DMS53 treated with DMSO at 0.1 percent for 48 hours (cell line): Measurements from ENCODE around the gene AGBL1.

ENCODE experiments used
- DNase-seq: peaks from one replicate; lab custom pipeline; 2025; ENCODE audit not compliant: unreplicated experiment; lab: John Stamatoyannopoulos, UW

The AGBL1 gene

GRCh38 chr15:86776145-86776544, 696.5 kb downstream of the AGBL1 start:
- no peak for DNase-seq

- DNase-seq, result no peak
Measured at GRCh38 chr15:86796521-86796920, 716.9 kb downstream of the AGBL1 start.

GRCh38 chr15:86797135-86797534, 717.5 kb downstream of the AGBL1 start:
- DNase-seq, result no peak

GRCh38 chr15:86799226-86799625, 719.6 kb downstream of the AGBL1 start:
- no peak for DNase-seq

GRCh38 chr15:86802244-86802643, 722.6 kb downstream of the AGBL1 start:
- DNase-seq, result no peak

GRCh38 chr15:86804406-86804805, 724.7 kb downstream of the AGBL1 start:
- no peak for DNase-seq

- no peak for DNase-seq
Measured at GRCh38 chr15:86810329-86810728, 730.7 kb downstream of the AGBL1 start.

GRCh38 chr15:86813892-86814291, 734.2 kb downstream of the AGBL1 start:
- DNase-seq, result no peak

- no peak for DNase-seq
Measured at GRCh38 chr15:86829245-86829644, 749.6 kb downstream of the AGBL1 start.

- no peak for DNase-seq
Measured at GRCh38 chr15:86830304-86830703, 750.6 kb downstream of the AGBL1 start.

GRCh38 chr15:86833595-86833994, 753.9 kb downstream of the AGBL1 start:
- no peak for DNase-seq

GRCh38 chr15:86834115-86834863, 754.6 kb downstream of the AGBL1 start:
- no peak for DNase-seq

GRCh38 chr15:86837294-86838061, 757.8 kb downstream of the AGBL1 start:
- DNase-seq, result no peak

- DNase-seq, result no peak
Measured at GRCh38 chr15:86839502-86839901, 759.8 kb downstream of the AGBL1 start.

GRCh38 chr15:86840996-86841395, 761.3 kb downstream of the AGBL1 start:
- no peak for DNase-seq

GRCh38 chr15:86842199-86842598, 762.5 kb downstream of the AGBL1 start:
- no peak for DNase-seq

GRCh38 chr15:86846036-86846435, 766.4 kb downstream of the AGBL1 start:
- no peak for DNase-seq

GRCh38 chr15:86849136-86849535, 769.5 kb downstream of the AGBL1 start:
- DNase-seq, result no peak

GRCh38 chr15:86849558-86850285, 770.1 kb downstream of the AGBL1 start:
- DNase-seq, result no peak

GRCh38 chr15:86850939-86851338, 771.3 kb downstream of the AGBL1 start:
- no peak for DNase-seq

- no peak for DNase-seq
Measured at GRCh38 chr15:86852741-86853140, 773.1 kb downstream of the AGBL1 start.

GRCh38 chr15:86854176-86854575, 774.5 kb downstream of the AGBL1 start:
- DNase-seq, result no peak
